Measurements from ENCODE around the gene GH2.
"Not testable (repeated sequence)": the region's sequence is repeated elsewhere in the genome, so short reads cannot be mapped to it uniquely, and the experiment has no call there.

GH2 gene

GRCh38 chr17:63871646-63872365 lies 9.9 kb downstream of the GH2 start:
- not testable (repeated sequence) for DNase-seq

GRCh38 chr17:63870292-63870665 lies 11.5 kb downstream of the GH2 start:
- not testable (repeated sequence) for DNase-seq

GRCh38 chr17:63869491-63870291 lies 12.1 kb downstream of the GH2 start:
- not testable (repeated sequence) for DNase-seq

- not testable (repeated sequence) for DNase-seq
These were observed 15.1 kb downstream of the GH2 start for GRCh38 chr17:63866625-63867024.

- no peak for DNase-seq
These were observed 22.5 kb downstream of the GH2 start for GRCh38 chr17:63859257-63859656.

GRCh38 chr17:63856425-63856824 lies 25.3 kb downstream of the GH2 start:
- not testable (repeated sequence) for DNase-seq

GRCh38 chr17:63855185-63855584 lies 26.6 kb downstream of the GH2 start:
- no peak for DNase-seq

- no peak for DNase-seq
These were observed 27.0 kb downstream of the GH2 start for GRCh38 chr17:63854709-63855108.

- DNase-seq, result no peak
These were observed 28.5 kb downstream of the GH2 start for GRCh38 chr17:63853260-63853659.

GRCh38 chr17:63850401-63850800 lies 31.3 kb downstream of the GH2 start:
- DNase-seq, result no peak

- DNase-seq, result peak; percentile 96 to 99
These were observed 32.7 kb downstream of the GH2 start for GRCh38 chr17:63848834-63849689.

GRCh38 chr17:63847525-63848249 lies 34.1 kb downstream of the GH2 start:
- no peak for DNase-seq

GRCh38 chr17:63845509-63845908 lies 36.2 kb downstream of the GH2 start:
- no peak for DNase-seq

- no peak for DNase-seq
These were observed 37.6 kb downstream of the GH2 start for GRCh38 chr17:63843910-63844677.

GRCh38 chr17:63843387-63843888 lies 38.3 kb downstream of the GH2 start:
- DNase-seq, result not testable (repeated sequence)

GRCh38 chr17:63842540-63843386 lies 39.0 kb downstream of the GH2 start, which contains the start of gene SMARCD2:
Gene SMARCD2 (minus strand): TSS chr17:63842685. CDS start chr17:63842674, 11 bp downstream.
- peak; percentile 99 for DNase-seq

GRCh38 chr17:63842173-63842539 lies 39.6 kb downstream of the GH2 start:
- DNase-seq, result no peak

GRCh38 chr17:63841350-63842172 lies 40.2 kb downstream of the GH2 start:
- DNase-seq, result peak in 1 of 2 experiments; percentile 48

- DNase-seq, result peak in 1 of 2 experiments; percentile 25
These were observed 41.0 kb downstream of the GH2 start for GRCh38 chr17:63840591-63841349.

Data from activated T-cell treated with anti-CD3 and anti-CD28 coated beads, Interleukin-2, amount 50 U/mL, for 48 hours (primary cell).